ENCODE data around the gene MEGF11.

Gene MEGF11

GRCh38 chr15:65867244-65867643 is 386.3 kb downstream of the MEGF11 start:
- TF ChIP-seq ELF4 (IDR thresholded peaks at IDR 0.05) (no peak), CTBP1 (IDR thresholded peaks at IDR 0.05; ENCODE audit: borderline replicate concordance) (no peak), FOXM1 (IDR thresholded peaks at IDR 0.05; ENCODE audit: borderline replicate concordance) (no peak), FOXA1 (IDR thresholded peaks at IDR 0.05) (no peak), HDGF (IDR thresholded peaks at IDR 0.05; ENCODE audit: borderline replicate concordance) (no peak), LEF1 (IDR thresholded peaks at IDR 0.05; ENCODE audit: borderline replicate concordance) (no peak), BHLHE40 (IDR thresholded peaks at IDR 0.05; ENCODE audit: borderline replicate concordance) (no peak), ARNT (IDR thresholded peaks at IDR 0.05) (no peak), L3MBTL2 (conservative IDR thresholded peaks at IDR 0.05) (no peak), SUZ12 (IDR thresholded peaks at IDR 0.05) (no peak), TARDBP (IDR thresholded peaks at IDR 0.05) (no peak), ZNF384 (IDR thresholded peaks at IDR 0.05) (no peak), NFRKB (IDR thresholded peaks at IDR 0.05) (no peak), FOXK2 (IDR thresholded peaks at IDR 0.05) (no peak), SP1 (IDR thresholded peaks at IDR 0.05) (no peak)
- TF ChIP-seq, protein P1, sequence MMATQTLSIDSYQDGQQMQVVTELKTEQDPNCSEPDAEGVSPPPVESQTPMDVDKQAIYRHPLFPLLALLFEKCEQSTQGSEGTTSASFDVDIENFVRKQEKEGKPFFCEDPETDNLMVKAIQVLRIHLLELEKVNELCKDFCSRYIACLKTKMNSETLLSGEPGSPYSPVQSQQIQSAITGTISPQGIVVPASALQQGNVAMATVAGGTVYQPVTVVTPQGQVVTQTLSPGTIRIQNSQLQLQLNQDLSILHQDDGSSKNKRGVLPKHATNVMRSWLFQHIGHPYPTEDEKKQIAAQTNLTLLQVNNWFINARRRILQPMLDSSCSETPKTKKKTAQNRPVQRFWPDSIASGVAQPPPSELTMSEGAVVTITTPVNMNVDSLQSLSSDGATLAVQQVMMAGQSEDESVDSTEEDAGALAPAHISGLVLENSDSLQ (IDR thresholded peaks at IDR 0.05) = no peak
- DNase-seq (ENCODE audit: extremely low spot score) = no peak
- ChIA-PET POLR2A (interaction anchor here (0.7 kb wide), 1 partner anchor 10 kb away, joined by 3 read pairs; no protein-coding TSS in a partner anchor), CTCF (interaction anchor here (0.6 to 5.0 kb wide), 2 partner anchors 10 to 374 kb away, joined by 4 to 32 read pairs; no protein-coding TSS in a partner anchor)

DNA sequence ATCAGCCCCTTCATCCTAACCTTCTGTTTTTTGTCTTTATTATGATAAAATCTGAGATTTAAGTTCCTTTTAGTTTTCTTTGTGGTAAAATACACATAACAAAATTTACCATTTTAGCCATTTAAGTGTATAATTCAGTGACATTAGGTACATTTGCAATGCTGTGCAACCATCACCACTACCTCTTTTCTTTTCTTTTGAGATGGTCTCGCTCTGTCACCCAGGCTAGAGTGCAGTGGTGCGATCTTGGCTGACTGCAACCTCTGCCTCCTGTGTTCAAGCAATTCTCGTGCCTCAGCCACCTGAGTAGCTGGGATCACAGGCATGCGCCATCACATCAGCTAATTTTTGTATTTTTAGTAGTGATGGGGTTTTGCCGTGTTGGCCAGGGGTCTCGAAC is 390.4 kb downstream of the MEGF11 start:
- POLR2A ChIA-PET = interaction anchor here (0.9 to 1.4 kb wide), 5 partner anchors 8 to 252 kb away, joined by 3 to 8 read pairs (median 4); partner anchors contain the start of genes DENND4A and INTS14
- no peak for DNase-seq (ENCODE audit: extremely low spot score)
- CTCF ChIA-PET = interaction anchor here (0.5 to 1.8 kb wide), 14 partner anchors 9 to 431 kb away, joined by 3 to 5 read pairs (median 3); no protein-coding TSS in a partner anchor
- TF ChIP-seq CTBP1 (IDR thresholded peaks at IDR 0.05; ENCODE audit: borderline replicate concordance) (no peak), BHLHE40 (IDR thresholded peaks at IDR 0.05; ENCODE audit: borderline replicate concordance) (no peak), LEF1 (IDR thresholded peaks at IDR 0.05; ENCODE audit: borderline replicate concordance) (no peak), ZNF384 (IDR thresholded peaks at IDR 0.05) (no peak), FOXA1 (IDR thresholded peaks at IDR 0.05) (no peak), HDGF (IDR thresholded peaks at IDR 0.05; ENCODE audit: borderline replicate concordance) (no peak), TARDBP (IDR thresholded peaks at IDR 0.05) (no peak), FOXK2 (IDR thresholded peaks at IDR 0.05) (no peak), ELF4 (IDR thresholded peaks at IDR 0.05) (no peak), SUZ12 (IDR thresholded peaks at IDR 0.05) (no peak), SP1 (IDR thresholded peaks at IDR 0.05) (no peak), L3MBTL2 (conservative IDR thresholded peaks at IDR 0.05) (no peak), ARNT (IDR thresholded peaks at IDR 0.05) (no peak), FOXM1 (IDR thresholded peaks at IDR 0.05; ENCODE audit: borderline replicate concordance) (no peak), NFRKB (IDR thresholded peaks at IDR 0.05) (no peak)
- TF ChIP-seq, protein P1 (IDR thresholded peaks at IDR 0.05) = no peak

DNA sequence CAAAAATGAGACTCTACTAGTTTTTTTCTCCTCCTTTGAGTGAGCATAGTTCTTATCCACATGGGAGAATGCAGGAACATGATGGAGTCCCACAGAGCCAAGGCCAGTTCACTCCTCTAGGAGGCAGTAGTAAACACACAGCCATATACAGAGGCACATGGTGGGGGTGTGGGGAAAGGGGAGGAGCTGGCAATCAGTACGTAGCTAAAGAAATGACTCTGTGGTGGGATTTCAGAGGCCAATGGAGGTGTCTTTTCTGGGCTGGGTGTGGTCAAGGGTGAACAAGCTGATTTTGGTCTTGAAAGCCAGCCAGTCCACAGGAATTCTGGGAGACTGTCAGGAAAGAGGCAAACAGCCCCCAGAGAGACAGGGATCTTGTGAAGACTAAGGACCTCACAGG is 390.9 kb downstream of the MEGF11 start:
- CTCF ChIA-PET = interaction anchor here (0.5 to 1.8 kb wide), 14 partner anchors 9 to 432 kb away, joined by 3 to 5 read pairs (median 3); no protein-coding TSS in a partner anchor
- DNase-seq (ENCODE audit: extremely low spot score) = peak; percentile 81
- TF ChIP-seq, protein P1 (IDR thresholded peaks at IDR 0.05) = peak; percentile 73
- TF ChIP-seq ELF4 (IDR thresholded peaks at IDR 0.05) = no peak
- TF ChIP-seq FOXK2 (IDR thresholded peaks at IDR 0.05) = peak; percentile 50; the same call in 1 of the 2 replicates
- TF ChIP-seq FOXA1 (IDR thresholded peaks at IDR 0.05) = no peak
- TF ChIP-seq FOXM1 (IDR thresholded peaks at IDR 0.05; ENCODE audit: borderline replicate concordance) = no peak
- no peak for TF ChIP-seq BHLHE40 (IDR thresholded peaks at IDR 0.05; ENCODE audit: borderline replicate concordance)
- TF ChIP-seq ARNT (IDR thresholded peaks at IDR 0.05) = no peak
- TF ChIP-seq NFRKB (IDR thresholded peaks at IDR 0.05) = no peak
- peak; percentile 68 for TF ChIP-seq L3MBTL2 (conservative IDR thresholded peaks at IDR 0.05)
- TF ChIP-seq SUZ12 (IDR thresholded peaks at IDR 0.05) = no peak
- POLR2A ChIA-PET = interaction anchor here (0.9 to 1.4 kb wide), 5 partner anchors 8 to 252 kb away, joined by 3 to 8 read pairs (median 4); partner anchors contain the start of genes DENND4A and INTS14

GRCh38 chr15:65857718-65858402 is 395.7 kb downstream of the MEGF11 start:
- ChIA-PET POLR2A (interaction anchor here (1.3 to 2.8 kb wide), 2 partner anchors 10 to 12 kb away, joined by 3 to 22 read pairs; partner anchors contain the start of gene RAB11A), CTCF (interaction anchor here (0.6 to 2.8 kb wide), 9 partner anchors 10 to 473 kb away, joined by 3 to 32 read pairs (median 7); partner anchors contain the start of gene RAB11A)
- TF ChIP-seq SP1 (IDR thresholded peaks at IDR 0.05) (no peak), SUZ12 (IDR thresholded peaks at IDR 0.05) (no peak), TARDBP (IDR thresholded peaks at IDR 0.05) (no peak), FOXM1 (IDR thresholded peaks at IDR 0.05; ENCODE audit: borderline replicate concordance) (no peak), L3MBTL2 (conservative IDR thresholded peaks at IDR 0.05) (no peak), CTBP1 (IDR thresholded peaks at IDR 0.05; ENCODE audit: borderline replicate concordance) (no peak), FOXK2 (IDR thresholded peaks at IDR 0.05) (no peak), HDGF (IDR thresholded peaks at IDR 0.05; ENCODE audit: borderline replicate concordance) (no peak), NFRKB (IDR thresholded peaks at IDR 0.05) (no peak), ELF4 (IDR thresholded peaks at IDR 0.05) (no peak), ZNF384 (IDR thresholded peaks at IDR 0.05) (no peak), ARNT (IDR thresholded peaks at IDR 0.05) (no peak), FOXA1 (IDR thresholded peaks at IDR 0.05) (no peak), BHLHE40 (IDR thresholded peaks at IDR 0.05; ENCODE audit: borderline replicate concordance) (no peak), LEF1 (IDR thresholded peaks at IDR 0.05; ENCODE audit: borderline replicate concordance) (no peak)
- TF ChIP-seq, protein P1 (IDR thresholded peaks at IDR 0.05) = no peak
- no peak for DNase-seq (ENCODE audit: extremely low spot score)
